Neuronal stem cell (in vitro differentiated cells): ENCODE data around the gene C1orf21.

Experiments used
- DNase-seq: peaks from one replicate; pipeline ENCODE4 v3.0.0-alpha.2; 2013; ENCODE audit warnings: low spot score
- H2AFZ ChIP-seq: one replicate; pipeline ENCODE4 v1.6.1; 2013; ENCODE audit warnings: mild to moderate bottlenecking, low read length, inconsistent platforms
- H2AK5ac ChIP-seq: 2 replicates; pipeline ENCODE4 v1.6.1; 2013; ENCODE audit warnings: low read depth, mild to moderate bottlenecking, inconsistent platforms, low read length, moderate library complexity, mixed read lengths
- H2BK120ac ChIP-seq: 2 replicates; pipeline ENCODE4 v1.6.1; 2013; ENCODE audit warnings: low read depth, mild to moderate bottlenecking, inconsistent platforms, low read length, moderate library complexity, mixed read lengths
- H2BK12ac ChIP-seq: one replicate; pipeline ENCODE4 v1.6.1; 2013; ENCODE audit warnings: low read length, inconsistent platforms
- H2BK15ac ChIP-seq: 2 replicates; pipeline ENCODE4 v1.6.1; 2013; ENCODE audit warnings: mild to moderate bottlenecking, low read length, inconsistent platforms, mixed read lengths
- H2BK5ac ChIP-seq: one replicate; pipeline ENCODE4 v1.6.1; 2013; ENCODE audit warnings: inconsistent platforms, mild to moderate bottlenecking, low read length, moderate library complexity
- H3K14ac ChIP-seq: one replicate; pipeline ENCODE4 v1.6.1; 2013; ENCODE audit warnings: low read length, inconsistent platforms
- H3K18ac ChIP-seq: 2 replicates; pipeline ENCODE4 v1.6.1; 2013; ENCODE audit warnings: low read length, inconsistent platforms
- H3K23ac ChIP-seq: 2 replicates; pipeline ENCODE4 v1.6.1; 2013; ENCODE audit warnings: low read depth, mild to moderate bottlenecking, mixed read lengths, low read length, inconsistent platforms; ENCODE audit not compliant: poor library complexity
- H3K27ac ChIP-seq: replicated peaks from 3 replicates; pipeline ENCODE4 v1.5.1; 2013; ENCODE audit warnings: low read length, inconsistent platforms
- H3K27me3 ChIP-seq, 3 experiments: 2 replicates each; pipeline ENCODE4 v1.6.1; 2013; ENCODE audit warnings: low read length in 3 of 3, mild to moderate bottlenecking in 2 of 3, inconsistent platforms in 1 of 3, low read depth in 1 of 3, mixed read lengths in 1 of 3, moderate library complexity in 1 of 3; ENCODE audit not compliant: control insufficient read depth in 3 of 3, insufficient read depth in 3 of 3
- H3K36me3 ChIP-seq, 2 donors: replicated peaks in 1 of 2; 2 replicates each; pipeline ENCODE4 v1.6.1; 2013; ENCODE audit warnings: low read length in 2 of 2; ENCODE audit not compliant: control insufficient read depth in 2 of 2, insufficient read depth in 2 of 2
- H3K4ac ChIP-seq: 2 replicates; pipeline ENCODE4 v1.6.1; 2013; ENCODE audit warnings: inconsistent platforms, mild to moderate bottlenecking, low read length, moderate library complexity
- H3K4me1 ChIP-seq, 2 donors: 1 replicate in 1 of 2; 2 replicates in 1 of 2; pipeline ENCODE4 v1.6.1; 2013; ENCODE audit warnings: low read length in 2 of 2, low read depth in 1 of 2; ENCODE audit not compliant: control insufficient read depth in 2 of 2, insufficient read depth in 1 of 2
- H3K4me2 ChIP-seq: one replicate; pipeline ENCODE4 v1.6.1; 2013; ENCODE audit warnings: mild to moderate bottlenecking, low read length, inconsistent platforms; ENCODE audit not compliant: insufficient read depth, poor library complexity, severe bottlenecking
- H3K4me3 ChIP-seq, 2 donors: 2 replicates each; pipeline ENCODE4 v1.5.1; 2013; ENCODE audit warnings: low read length in 2 of 2, mild to moderate bottlenecking in 2 of 2, inconsistent platforms in 1 of 2, moderate library complexity in 1 of 2
- H3K79me1 ChIP-seq: one replicate; pipeline ENCODE4 v1.6.1; 2013; ENCODE audit warnings: low read depth, mild to moderate bottlenecking, inconsistent platforms, low read length, moderate library complexity
- H3K9ac ChIP-seq: one replicate; pipeline ENCODE4 v1.6.1; 2013; ENCODE audit warnings: mild to moderate bottlenecking, low read depth, low read length, inconsistent platforms; ENCODE audit not compliant: poor library complexity
- H3K9me3 ChIP-seq, 2 donors: replicated peaks in 1 of 2; 2 replicates each; pipeline versions ENCODE3 to v1.6.1; 2013; ENCODE audit warnings: low read length in 2 of 2, mild to moderate bottlenecking in 2 of 2, inconsistent platforms in 1 of 2, low read depth in 1 of 2, mixed read lengths in 1 of 2, moderate library complexity in 1 of 2; ENCODE audit not compliant: control insufficient read depth in 2 of 2, insufficient read depth in 1 of 2
- H4K8ac ChIP-seq: one replicate; pipeline ENCODE4 v1.6.1; 2013; ENCODE audit warnings: low read depth, mild to moderate bottlenecking, inconsistent platforms, low read length, moderate library complexity
- H4K91ac ChIP-seq: one replicate; pipeline ENCODE4 v1.6.1; 2013; ENCODE audit warnings: low read length, low read depth, mild to moderate bottlenecking, inconsistent platforms; ENCODE audit not compliant: poor library complexity
- WGBS, 2 donors: extraction: QIAGEN DNeasy Blood & Tissue Kit; methylation state at CpG; one replicate each; pipeline ENCODE4 v1.1.7; 2013; ENCODE audit warnings: missing lambda C conversion rate in 2 of 2, mixed read lengths in 1 of 2; ENCODE audit not compliant: insufficient read length in 2 of 2, insufficient replicate concordance in 1 of 2; ENCODE audit errors: extremely low coverage in 2 of 2; 5-methylcytosine and 5-hydroxymethylcytosine counted together

The C1orf21 gene

GRCh38 chr1:184507165-184507564 is 120.3 kb downstream of the C1orf21 start:
- no peak overlapping the region for H3K4ac ChIP-seq
- no peak overlapping the region for H2BK15ac ChIP-seq
- H3K79me1 ChIP-seq: peaks cover 3% of the 10 kb centered on the region
- H2AFZ ChIP-seq: no peak overlapping the region
- H3K36me3 ChIP-seq: peaks cover 1 to 11% of the 10 kb centered on the region in 2 donors
- H3K4me3 ChIP-seq: no peak overlapping the region
- no peak overlapping the region for H3K23ac ChIP-seq
- peaks cover 11 to 18% of the 10 kb centered on the region in 2 donors for H3K4me1 ChIP-seq
- DNase-seq: no peak
- H3K14ac ChIP-seq: no peak overlapping the region
- no peak overlapping the region for H3K18ac ChIP-seq
- no peak overlapping the region for H2BK5ac ChIP-seq
- H4K8ac ChIP-seq: no peak overlapping the region
- no peak overlapping the region for H2BK120ac ChIP-seq
- H3K27ac ChIP-seq: no peak overlapping the region
- no peak overlapping the region for H4K91ac ChIP-seq
- H2AK5ac ChIP-seq: no peak overlapping the region
- no peak overlapping the region for H2BK12ac ChIP-seq
- no peaks in the 10 kb centered on the region for H3K9me3 ChIP-seq
- H3K9ac ChIP-seq: no peak overlapping the region
- no peaks in the 10 kb centered on the region for H3K27me3 ChIP-seq
- H3K4me2 ChIP-seq: no peak overlapping the region
- WGBS, 2 donors: no CpG with 5 or more reads among the region's 1 CpG

GRCh38 chr1:184507604-184508280 is 120.9 kb downstream of the C1orf21 start:
- H3K4me3 ChIP-seq: no peak overlapping the region
- no peak overlapping the region for H2BK12ac ChIP-seq
- no peak overlapping the region for H2BK15ac ChIP-seq
- no peaks in the 10 kb centered on the region for H3K9me3 ChIP-seq
- no peak for DNase-seq
- 100% methylated on average over 1 of the region's 1 CpG; no CpG with 5 or more reads in 1 of the 2 donors for WGBS, 2 donors
- no peak overlapping the region for H3K27ac ChIP-seq
- H4K8ac ChIP-seq: no peak overlapping the region
- H3K18ac ChIP-seq: no peak overlapping the region
- H3K4me2 ChIP-seq: no peak overlapping the region
- no peak overlapping the region for H2BK5ac ChIP-seq
- H3K4ac ChIP-seq: no peak overlapping the region
- peak overlapping the region; percentile 13 for H2AFZ ChIP-seq
- H3K27me3 ChIP-seq: no peaks in the 10 kb centered on the region
- no peak overlapping the region for H3K14ac ChIP-seq
- peaks cover 1 to 11% of the 10 kb centered on the region in 2 donors for H3K36me3 ChIP-seq
- peaks cover 3% of the 10 kb centered on the region for H3K79me1 ChIP-seq
- peaks cover 11 to 18% of the 10 kb centered on the region in 2 donors for H3K4me1 ChIP-seq
- no peak overlapping the region for H2BK120ac ChIP-seq
- H3K23ac ChIP-seq: no peak overlapping the region
- no peak overlapping the region for H3K9ac ChIP-seq
- H4K91ac ChIP-seq: no peak overlapping the region
- no peak overlapping the region for H2AK5ac ChIP-seq

GRCh38 chr1:184509105-184509504 is 122.3 kb downstream of the C1orf21 start:
- H3K4me3 ChIP-seq: no peak overlapping the region
- peaks cover 6 to 17% of the 10 kb centered on the region in 2 donors for H3K4me1 ChIP-seq
- no peaks in the 10 kb centered on the region for H3K9me3 ChIP-seq
- peaks cover 1 to 11% of the 10 kb centered on the region in 2 donors for H3K36me3 ChIP-seq
- H2AK5ac ChIP-seq: no peak overlapping the region
- H3K18ac ChIP-seq: no peak overlapping the region
- no peak overlapping the region for H2BK5ac ChIP-seq
- no peak overlapping the region for H2BK15ac ChIP-seq
- H4K91ac ChIP-seq: no peak overlapping the region
- H2AFZ ChIP-seq: no peak overlapping the region
- no peak for DNase-seq
- H3K4me2 ChIP-seq: no peak overlapping the region
- H3K27ac ChIP-seq: no peak overlapping the region
- no peak overlapping the region for H3K4ac ChIP-seq
- peaks cover 3% of the 10 kb centered on the region for H3K79me1 ChIP-seq
- H3K14ac ChIP-seq: no peak overlapping the region
- H3K23ac ChIP-seq: no peak overlapping the region
- no peak overlapping the region for H2BK120ac ChIP-seq
- no peaks in the 10 kb centered on the region for H3K27me3 ChIP-seq
- no peak overlapping the region for H4K8ac ChIP-seq
- no CpG with 5 or more reads among the region's 2 CpGs for WGBS, 2 donors
- no peak overlapping the region for H2BK12ac ChIP-seq
- no peak overlapping the region for H3K9ac ChIP-seq

- H3K23ac ChIP-seq: no peak overlapping the region
- no peak overlapping the region for H3K18ac ChIP-seq
- H2AFZ ChIP-seq: no peak overlapping the region
- no peaks in the 10 kb centered on the region for H3K27me3 ChIP-seq
- no peak overlapping the region for H3K4me3 ChIP-seq
- no peak overlapping the region for H4K91ac ChIP-seq
- H2BK5ac ChIP-seq: no peak overlapping the region
- no peak overlapping the region for H2BK120ac ChIP-seq
- no peaks in the 10 kb centered on the region for H3K9me3 ChIP-seq
- no peak overlapping the region for H4K8ac ChIP-seq
- no peak overlapping the region for H3K4ac ChIP-seq
- H3K9ac ChIP-seq: no peak overlapping the region
- H2BK12ac ChIP-seq: no peak overlapping the region
- H3K14ac ChIP-seq: no peak overlapping the region
- H2AK5ac ChIP-seq: no peak overlapping the region
- H3K4me2 ChIP-seq: no peak overlapping the region
- H2BK15ac ChIP-seq: no peak overlapping the region
- no peak overlapping the region for H3K27ac ChIP-seq
- DNase-seq: no peak
- peaks cover 3% of the 10 kb centered on the region for H3K79me1 ChIP-seq
- peaks cover 1 to 11% of the 10 kb centered on the region in 2 donors for H3K36me3 ChIP-seq
- peaks cover 0 to 12% of the 10 kb centered on the region in 2 donors for H3K4me1 ChIP-seq
- WGBS, 2 donors: no CpG with 5 or more reads among the region's 3 CpGs
These were observed 123.3 kb downstream of the C1orf21 start for GRCh38 chr1:184510110-184510509.
